Cardiac muscle cell (in vitro differentiated cells and primary cell): ENCODE measurements around the gene KRT16. TPM values are rescaled to one million over a fixed set of nuclear protein-coding genes. Genes with fewer than 3 reads are reported as not detected.

ENCODE experiments used
- DNase-seq, 2 donors: peaks; one replicate each; pipeline versions ENCODE4 v3.0.0 to v3.0.0-alpha.2; 2010 to 2017; ENCODE audit warnings: low read depth in 1 of 2, low spot score in 1 of 2
- H3K27ac ChIP-seq: fragments of 200-600 bp; sonication (generic); 2 replicates; pipeline ENCODE4 v1.5.1; 2016
- H3K27me3 ChIP-seq: fragments of 200-600 bp; sonication (generic); 2 replicates; pipeline ENCODE4 v1.6.0; 2016; ENCODE audit warnings: control low read depth
- H3K36me3 ChIP-seq: fragments of 200-600 bp; sonication (generic); 2 replicates; pipeline ENCODE4 v1.5.1; 2016; ENCODE audit warnings: control low read depth
- H3K4me1 ChIP-seq: fragments of 200-600 bp; sonication (generic); 2 replicates; pipeline ENCODE4 v1.8.1; 2017; ENCODE audit warnings: low read depth, mild to moderate bottlenecking, mixed run types
- H3K4me3 ChIP-seq: fragments of 200-600 bp; sonication (generic); 2 replicates; pipeline ENCODE4 v1.5.1; 2016; ENCODE audit warnings: mild to moderate bottlenecking
- H3K9me3 ChIP-seq: fragments of 200-600 bp; sonication (generic); 2 replicates; pipeline ENCODE4 v1.5.1; 2017; ENCODE audit warnings: low read depth, mild to moderate bottlenecking, control low read depth
- polyA plus RNA-seq: library from polyadenylated mRNA; unstranded; fragments of >200 nt; fragmentation: Nextera tagmentation; extraction: Ambion mirVana; gene quantifications from 2 replicates; pipeline ENCODE4 v1.2.1, GENCODE V29; 2016
- total RNA-seq: library from RNA; depleted of rRNA; stranded (reverse); fragments of >200 nt; gene quantifications from 2 replicates; pipeline ENCODE4 v1.2.3, GENCODE V29; 2016
- TF ChIP-seq, protein P1 (sequence below): IDR thresholded peaks from 2 replicates; pipeline ENCODE4 v1.5.1; 2012; ENCODE audit warnings: low read depth, mild to moderate bottlenecking, low read length

Gene KRT16
- total and polyA plus RNA-seq, 2 experiments from 2014 or later = 0.16 TPM; not detected in 1

DNA sequence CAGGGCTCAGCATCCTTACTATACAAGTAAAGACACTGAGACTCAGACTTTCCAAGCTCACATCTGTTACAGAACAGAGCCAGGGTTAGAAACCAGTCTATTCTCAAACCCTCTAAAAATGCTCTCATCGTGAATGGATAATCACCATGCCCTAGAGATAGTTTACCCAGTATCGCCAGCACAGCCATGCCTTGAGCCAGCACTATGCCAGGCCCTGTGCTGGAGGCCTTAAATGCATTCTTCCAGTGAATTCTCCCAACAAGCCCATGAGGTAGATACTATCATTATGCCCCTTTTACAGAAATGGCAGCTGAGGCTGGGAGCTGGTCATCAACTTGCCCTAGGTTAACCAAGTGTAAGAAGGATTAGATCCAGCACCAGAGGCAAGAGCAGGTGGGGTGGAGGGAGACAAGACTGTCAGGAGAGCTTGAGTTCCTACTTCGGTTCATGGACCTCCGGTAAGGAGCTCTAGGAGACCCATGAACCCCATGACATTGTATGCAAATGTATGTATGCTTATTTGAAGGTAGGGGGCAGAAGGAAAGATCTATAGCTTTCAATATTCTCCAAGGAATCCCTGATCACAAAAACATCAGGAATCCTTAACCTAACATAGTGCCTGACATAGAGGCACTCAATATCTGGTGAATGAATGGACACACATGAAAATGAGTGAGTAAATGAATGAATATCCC is 31.1 kb downstream of the KRT16 start:
- H3K4me1 ChIP-seq = peaks cover 7% of the 10 kb centered on the region
- DNase-seq = no peak
- no peak overlapping the region for H3K27ac ChIP-seq
- H3K36me3 ChIP-seq = no peaks in the 10 kb centered on the region
- no peaks in the 10 kb centered on the region for H3K27me3 ChIP-seq
- H3K9me3 ChIP-seq = no peaks in the 10 kb centered on the region
- TF ChIP-seq, protein P1, sequence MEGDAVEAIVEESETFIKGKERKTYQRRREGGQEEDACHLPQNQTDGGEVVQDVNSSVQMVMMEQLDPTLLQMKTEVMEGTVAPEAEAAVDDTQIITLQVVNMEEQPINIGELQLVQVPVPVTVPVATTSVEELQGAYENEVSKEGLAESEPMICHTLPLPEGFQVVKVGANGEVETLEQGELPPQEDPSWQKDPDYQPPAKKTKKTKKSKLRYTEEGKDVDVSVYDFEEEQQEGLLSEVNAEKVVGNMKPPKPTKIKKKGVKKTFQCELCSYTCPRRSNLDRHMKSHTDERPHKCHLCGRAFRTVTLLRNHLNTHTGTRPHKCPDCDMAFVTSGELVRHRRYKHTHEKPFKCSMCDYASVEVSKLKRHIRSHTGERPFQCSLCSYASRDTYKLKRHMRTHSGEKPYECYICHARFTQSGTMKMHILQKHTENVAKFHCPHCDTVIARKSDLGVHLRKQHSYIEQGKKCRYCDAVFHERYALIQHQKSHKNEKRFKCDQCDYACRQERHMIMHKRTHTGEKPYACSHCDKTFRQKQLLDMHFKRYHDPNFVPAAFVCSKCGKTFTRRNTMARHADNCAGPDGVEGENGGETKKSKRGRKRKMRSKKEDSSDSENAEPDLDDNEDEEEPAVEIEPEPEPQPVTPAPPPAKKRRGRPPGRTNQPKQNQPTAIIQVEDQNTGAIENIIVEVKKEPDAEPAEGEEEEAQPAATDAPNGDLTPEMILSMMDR = no peak
- H3K4me3 ChIP-seq = no peak overlapping the region

DNA sequence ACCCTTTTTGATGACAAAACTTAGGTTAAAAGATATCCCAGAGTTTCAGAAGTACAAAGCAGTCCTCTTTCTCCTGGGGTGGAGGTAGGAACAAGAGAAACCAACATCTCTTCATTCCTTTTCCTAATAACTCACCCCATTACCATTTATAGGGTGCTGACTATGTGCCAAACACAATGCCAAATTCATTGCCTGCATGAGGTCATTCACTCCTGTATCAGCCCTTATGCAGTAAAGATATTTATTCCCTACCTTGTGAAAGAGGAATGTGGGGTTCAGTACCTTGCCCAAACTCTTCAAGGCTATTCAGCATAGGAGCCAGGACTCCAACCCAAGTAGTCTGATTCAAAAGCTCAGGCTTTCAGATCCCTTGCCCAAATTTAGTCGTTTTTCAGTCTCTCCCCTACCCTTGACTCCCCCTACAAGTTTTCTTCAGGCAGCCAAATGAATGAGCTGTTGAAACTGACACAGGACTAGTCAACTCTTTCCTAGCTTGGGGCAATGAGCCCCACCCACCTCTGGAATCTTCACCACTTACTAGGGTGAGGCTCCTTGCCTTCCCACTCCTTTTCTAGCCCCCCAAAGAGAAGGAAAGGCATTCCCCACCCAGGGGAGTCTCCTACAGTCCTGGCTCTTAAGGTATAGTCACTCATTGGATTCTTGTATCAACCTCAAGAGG is 31.7 kb downstream of the KRT16 start:
- no peaks in the 10 kb centered on the region for H3K9me3 ChIP-seq
- no peak for DNase-seq
- H3K36me3 ChIP-seq = no peaks in the 10 kb centered on the region
- H3K4me1 ChIP-seq = peaks cover 7% of the 10 kb centered on the region
- no peak overlapping the region for H3K4me3 ChIP-seq
- TF ChIP-seq, protein P1 = no peak
- no peak overlapping the region for H3K27ac ChIP-seq
- H3K27me3 ChIP-seq = no peaks in the 10 kb centered on the region

DNA sequence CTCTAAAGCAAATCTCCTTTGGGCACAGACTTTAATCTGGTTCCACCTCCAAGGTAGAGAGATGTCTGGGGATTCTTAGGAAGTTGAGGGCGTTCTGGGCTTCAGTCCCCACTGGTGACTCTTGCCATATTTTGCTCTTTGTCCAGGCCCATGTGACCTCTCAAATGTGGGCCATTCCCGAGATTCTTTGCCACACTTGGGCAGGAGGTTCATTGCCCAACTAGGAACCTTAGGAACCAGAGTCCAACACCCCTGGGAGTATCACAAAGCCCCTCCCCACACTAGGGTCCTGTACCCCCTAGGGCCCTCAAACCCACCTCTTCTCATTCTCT is 32.4 kb downstream of the KRT16 start:
- Histone ChIP-seq H3K4me3 (no peak overlapping the region), H3K9me3 (no peaks in the 10 kb centered on the region), H3K36me3 (no peaks in the 10 kb centered on the region), H3K27ac (no peak overlapping the region), H3K4me1 (peaks cover 2% of the 10 kb centered on the region), H3K27me3 (no peaks in the 10 kb centered on the region)
- TF ChIP-seq, protein P1 = no peak
- no peak for DNase-seq

DNA sequence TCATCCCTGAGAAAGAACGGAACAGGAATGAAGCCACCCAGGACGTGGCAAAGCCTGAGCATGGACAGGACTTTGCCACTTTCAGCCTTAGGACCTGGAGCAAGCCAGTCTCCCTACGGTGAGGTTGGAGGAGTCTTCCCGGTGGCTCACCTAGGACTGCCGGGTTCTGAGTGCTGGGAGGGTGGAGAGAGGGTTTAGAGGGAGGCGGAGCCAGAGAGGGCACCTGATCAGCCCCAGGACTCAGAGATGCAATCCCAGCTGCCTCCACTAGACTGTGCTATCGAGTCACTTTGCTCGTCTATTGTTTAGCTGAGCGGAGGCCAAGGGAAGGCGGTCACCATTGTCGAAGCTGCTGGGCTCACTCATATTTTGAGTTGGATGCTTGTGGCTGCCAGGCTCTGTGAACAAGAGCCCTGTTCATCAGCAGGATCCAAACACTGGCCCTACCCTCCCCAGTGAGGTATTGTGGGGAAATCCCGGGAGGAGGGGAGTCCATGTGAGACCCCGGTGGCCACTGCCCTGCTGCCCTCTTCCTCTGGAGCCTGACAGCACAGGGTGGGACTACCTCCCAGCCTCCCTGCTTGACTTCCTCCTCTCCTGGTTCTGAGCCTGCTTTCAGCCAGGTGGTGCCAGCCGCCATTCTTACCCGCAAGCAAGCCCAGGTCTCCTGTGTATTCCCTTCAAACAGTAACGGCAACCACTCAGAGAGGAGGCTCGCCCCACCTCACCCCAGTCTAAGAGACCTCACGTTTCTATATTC is 32.9 kb downstream of the KRT16 start:
- Histone ChIP-seq H3K9me3 (no peaks in the 10 kb centered on the region), H3K4me1 (no peaks in the 10 kb centered on the region), H3K4me3 (no peak overlapping the region), H3K36me3 (no peaks in the 10 kb centered on the region), H3K27me3 (no peaks in the 10 kb centered on the region), H3K27ac (no peak overlapping the region)
- peak; percentile 81 to 83 for DNase-seq
- TF ChIP-seq, protein P1 = peak; percentile 93

DNA sequence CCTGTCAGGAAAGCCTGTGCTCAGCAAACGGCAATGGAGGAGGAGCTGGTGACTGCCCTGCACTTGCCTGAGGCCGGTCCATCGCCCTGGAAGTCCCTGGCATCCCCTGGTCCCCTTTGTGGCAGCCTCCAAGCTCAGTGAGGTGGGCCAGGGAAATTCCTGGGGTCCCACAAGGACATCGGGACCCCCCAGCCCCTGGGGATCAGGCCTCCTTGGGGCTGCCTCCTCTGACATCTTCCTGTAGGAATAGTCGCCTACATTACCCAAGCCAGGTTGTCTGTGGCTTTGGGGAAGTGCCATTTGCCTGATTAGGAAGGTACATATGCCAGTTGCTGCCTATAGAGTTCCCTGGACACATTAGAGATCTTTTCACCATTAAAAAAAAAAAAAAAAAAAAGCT is 33.6 kb downstream of the KRT16 start:
- TF ChIP-seq, protein P1 = no peak
- H3K4me3 ChIP-seq = no peak overlapping the region
- no peak for DNase-seq

More for the DNA sequence above, 33.6 kb downstream of the KRT16 start:
- Histone ChIP-seq H3K9me3 (no peaks in the 10 kb centered on the region), H3K27me3 (no peaks in the 10 kb centered on the region), H3K27ac (no peak overlapping the region), H3K4me1 (no peaks in the 10 kb centered on the region), H3K36me3 (no peaks in the 10 kb centered on the region)
